Neural cell (in vitro differentiated cells): ENCODE measurements around the gene SLC25A29.

Experiments
- CTCF ChIP-seq: fragments of 450-650 bp; IDR thresholded peaks from 2 replicates; pipeline ENCODE4 v1.5.1; 2014; ENCODE audit warnings: antibody characterized with exemption, mild to moderate bottlenecking, moderate library complexity; ENCODE audit not compliant: poor library complexity, severe bottlenecking
- TAF1 ChIP-seq: IDR thresholded peaks from 2 replicates; pipeline ENCODE4 v1.6.1; 2012; ENCODE audit warnings: low read depth

- TF ChIP-seq CTCF: no peak
- TF ChIP-seq TAF1: no peak
Measured at GRCh38 chr14:100292301-100292775, 13.9 kb downstream of the SLC25A29 start.
